Measurements from ENCODE around the gene GIT1. TPM values are rescaled to one million over a fixed set of nuclear protein-coding genes. Genes with fewer than 3 reads are reported as not detected.

The GIT1 gene
- total and polyA plus RNA-seq, 9 of the 15 experiments (the other 6 are each of a cell fraction or from before 2014, with no cell fraction given), result 0.35 to 35.3 (median 17.1) TPM

DNA sequence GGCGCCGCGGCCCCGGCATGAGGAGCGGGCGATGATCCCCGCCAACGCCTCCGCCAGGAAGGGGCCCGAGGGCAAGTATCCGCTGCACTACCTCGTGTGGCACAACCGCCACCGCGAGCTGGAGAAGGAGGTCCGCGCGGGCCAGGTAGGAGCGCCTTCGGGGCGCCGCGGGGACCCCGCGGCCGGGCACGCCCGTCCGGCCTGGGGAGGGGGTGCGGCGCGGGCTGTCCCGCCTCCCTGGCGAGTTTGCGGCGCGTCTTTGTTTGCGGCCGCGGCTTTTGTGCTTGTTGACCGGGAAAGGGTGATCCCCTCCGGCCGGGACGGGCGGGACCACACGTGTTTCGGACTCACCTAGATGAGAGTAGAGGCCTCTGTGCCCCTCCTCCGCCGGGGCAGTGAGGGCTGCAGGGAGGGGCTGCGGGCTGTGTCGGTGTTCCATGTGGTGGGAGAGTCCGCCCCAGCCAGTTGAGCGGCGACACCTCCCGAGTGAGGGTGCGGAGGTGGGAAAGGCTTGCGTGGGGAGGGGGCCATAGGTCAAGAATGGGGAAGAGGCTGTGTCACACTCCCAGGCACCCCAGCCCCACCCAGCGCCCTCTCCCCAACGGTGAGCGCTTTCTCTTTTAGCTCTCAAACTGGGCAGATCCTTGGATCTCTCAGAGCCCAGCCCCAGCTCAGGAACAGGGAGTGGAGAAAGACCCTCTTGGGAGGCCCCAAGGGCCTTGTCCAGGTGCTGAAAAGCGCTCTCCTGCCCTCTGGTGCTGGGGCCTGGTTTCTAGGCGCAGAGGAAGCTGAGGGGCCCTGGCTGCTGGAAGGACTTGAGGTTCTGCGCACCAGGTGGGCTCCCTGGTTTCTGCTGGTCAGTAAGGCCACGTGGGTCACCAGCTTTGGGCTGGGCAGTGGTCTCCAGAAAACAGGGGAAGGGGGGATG lies 4.4 kb upstream of the GIT1 start (continued):
- TF ChIP-seq, protein P1, sequence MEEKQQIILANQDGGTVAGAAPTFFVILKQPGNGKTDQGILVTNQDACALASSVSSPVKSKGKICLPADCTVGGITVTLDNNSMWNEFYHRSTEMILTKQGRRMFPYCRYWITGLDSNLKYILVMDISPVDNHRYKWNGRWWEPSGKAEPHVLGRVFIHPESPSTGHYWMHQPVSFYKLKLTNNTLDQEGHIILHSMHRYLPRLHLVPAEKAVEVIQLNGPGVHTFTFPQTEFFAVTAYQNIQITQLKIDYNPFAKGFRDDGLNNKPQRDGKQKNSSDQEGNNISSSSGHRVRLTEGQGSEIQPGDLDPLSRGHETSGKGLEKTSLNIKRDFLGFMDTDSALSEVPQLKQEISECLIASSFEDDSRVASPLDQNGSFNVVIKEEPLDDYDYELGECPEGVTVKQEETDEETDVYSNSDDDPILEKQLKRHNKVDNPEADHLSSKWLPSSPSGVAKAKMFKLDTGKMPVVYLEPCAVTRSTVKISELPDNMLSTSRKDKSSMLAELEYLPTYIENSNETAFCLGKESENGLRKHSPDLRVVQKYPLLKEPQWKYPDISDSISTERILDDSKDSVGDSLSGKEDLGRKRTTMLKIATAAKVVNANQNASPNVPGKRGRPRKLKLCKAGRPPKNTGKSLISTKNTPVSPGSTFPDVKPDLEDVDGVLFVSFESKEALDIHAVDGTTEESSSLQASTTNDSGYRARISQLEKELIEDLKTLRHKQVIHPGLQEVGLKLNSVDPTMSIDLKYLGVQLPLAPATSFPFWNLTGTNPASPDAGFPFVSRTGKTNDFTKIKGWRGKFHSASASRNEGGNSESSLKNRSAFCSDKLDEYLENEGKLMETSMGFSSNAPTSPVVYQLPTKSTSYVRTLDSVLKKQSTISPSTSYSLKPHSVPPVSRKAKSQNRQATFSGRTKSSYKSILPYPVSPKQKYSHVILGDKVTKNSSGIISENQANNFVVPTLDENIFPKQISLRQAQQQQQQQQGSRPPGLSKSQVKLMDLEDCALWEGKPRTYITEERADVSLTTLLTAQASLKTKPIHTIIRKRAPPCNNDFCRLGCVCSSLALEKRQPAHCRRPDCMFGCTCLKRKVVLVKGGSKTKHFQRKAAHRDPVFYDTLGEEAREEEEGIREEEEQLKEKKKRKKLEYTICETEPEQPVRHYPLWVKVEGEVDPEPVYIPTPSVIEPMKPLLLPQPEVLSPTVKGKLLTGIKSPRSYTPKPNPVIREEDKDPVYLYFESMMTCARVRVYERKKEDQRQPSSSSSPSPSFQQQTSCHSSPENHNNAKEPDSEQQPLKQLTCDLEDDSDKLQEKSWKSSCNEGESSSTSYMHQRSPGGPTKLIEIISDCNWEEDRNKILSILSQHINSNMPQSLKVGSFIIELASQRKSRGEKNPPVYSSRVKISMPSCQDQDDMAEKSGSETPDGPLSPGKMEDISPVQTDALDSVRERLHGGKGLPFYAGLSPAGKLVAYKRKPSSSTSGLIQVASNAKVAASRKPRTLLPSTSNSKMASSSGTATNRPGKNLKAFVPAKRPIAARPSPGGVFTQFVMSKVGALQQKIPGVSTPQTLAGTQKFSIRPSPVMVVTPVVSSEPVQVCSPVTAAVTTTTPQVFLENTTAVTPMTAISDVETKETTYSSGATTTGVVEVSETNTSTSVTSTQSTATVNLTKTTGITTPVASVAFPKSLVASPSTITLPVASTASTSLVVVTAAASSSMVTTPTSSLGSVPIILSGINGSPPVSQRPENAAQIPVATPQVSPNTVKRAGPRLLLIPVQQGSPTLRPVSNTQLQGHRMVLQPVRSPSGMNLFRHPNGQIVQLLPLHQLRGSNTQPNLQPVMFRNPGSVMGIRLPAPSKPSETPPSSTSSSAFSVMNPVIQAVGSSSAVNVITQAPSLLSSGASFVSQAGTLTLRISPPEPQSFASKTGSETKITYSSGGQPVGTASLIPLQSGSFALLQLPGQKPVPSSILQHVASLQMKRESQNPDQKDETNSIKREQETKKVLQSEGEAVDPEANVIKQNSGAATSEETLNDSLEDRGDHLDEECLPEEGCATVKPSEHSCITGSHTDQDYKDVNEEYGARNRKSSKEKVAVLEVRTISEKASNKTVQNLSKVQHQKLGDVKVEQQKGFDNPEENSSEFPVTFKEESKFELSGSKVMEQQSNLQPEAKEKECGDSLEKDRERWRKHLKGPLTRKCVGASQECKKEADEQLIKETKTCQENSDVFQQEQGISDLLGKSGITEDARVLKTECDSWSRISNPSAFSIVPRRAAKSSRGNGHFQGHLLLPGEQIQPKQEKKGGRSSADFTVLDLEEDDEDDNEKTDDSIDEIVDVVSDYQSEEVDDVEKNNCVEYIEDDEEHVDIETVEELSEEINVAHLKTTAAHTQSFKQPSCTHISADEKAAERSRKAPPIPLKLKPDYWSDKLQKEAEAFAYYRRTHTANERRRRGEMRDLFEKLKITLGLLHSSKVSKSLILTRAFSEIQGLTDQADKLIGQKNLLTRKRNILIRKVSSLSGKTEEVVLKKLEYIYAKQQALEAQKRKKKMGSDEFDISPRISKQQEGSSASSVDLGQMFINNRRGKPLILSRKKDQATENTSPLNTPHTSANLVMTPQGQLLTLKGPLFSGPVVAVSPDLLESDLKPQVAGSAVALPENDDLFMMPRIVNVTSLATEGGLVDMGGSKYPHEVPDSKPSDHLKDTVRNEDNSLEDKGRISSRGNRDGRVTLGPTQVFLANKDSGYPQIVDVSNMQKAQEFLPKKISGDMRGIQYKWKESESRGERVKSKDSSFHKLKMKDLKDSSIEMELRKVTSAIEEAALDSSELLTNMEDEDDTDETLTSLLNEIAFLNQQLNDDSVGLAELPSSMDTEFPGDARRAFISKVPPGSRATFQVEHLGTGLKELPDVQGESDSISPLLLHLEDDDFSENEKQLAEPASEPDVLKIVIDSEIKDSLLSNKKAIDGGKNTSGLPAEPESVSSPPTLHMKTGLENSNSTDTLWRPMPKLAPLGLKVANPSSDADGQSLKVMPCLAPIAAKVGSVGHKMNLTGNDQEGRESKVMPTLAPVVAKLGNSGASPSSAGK (IDR thresholded peaks at IDR 0.05), result no peak
- TF ChIP-seq, protein P2, sequence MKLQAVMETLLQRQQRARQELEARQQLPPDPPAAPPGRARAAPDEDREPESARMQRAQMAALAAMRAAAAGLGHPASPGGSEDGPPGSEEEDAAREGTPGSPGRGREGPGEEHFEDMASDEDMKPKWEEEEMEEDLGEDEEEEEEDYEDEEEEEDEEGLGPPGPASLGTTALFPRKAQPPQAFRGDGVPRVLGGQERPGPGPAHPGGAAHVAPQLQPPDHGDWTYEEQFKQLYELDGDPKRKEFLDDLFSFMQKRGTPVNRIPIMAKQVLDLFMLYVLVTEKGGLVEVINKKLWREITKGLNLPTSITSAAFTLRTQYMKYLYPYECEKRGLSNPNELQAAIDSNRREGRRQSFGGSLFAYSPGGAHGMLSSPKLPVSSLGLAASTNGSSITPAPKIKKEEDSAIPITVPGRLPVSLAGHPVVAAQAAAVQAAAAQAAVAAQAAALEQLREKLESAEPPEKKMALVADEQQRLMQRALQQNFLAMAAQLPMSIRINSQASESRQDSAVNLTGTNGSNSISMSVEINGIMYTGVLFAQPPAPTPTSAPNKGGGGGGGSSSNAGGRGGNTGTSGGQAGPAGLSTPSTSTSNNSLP (IDR thresholded peaks at IDR 0.05; ENCODE audit: borderline replicate concordance, low read depth, low read length), result no peak
- TF ChIP-seq, protein P3, sequence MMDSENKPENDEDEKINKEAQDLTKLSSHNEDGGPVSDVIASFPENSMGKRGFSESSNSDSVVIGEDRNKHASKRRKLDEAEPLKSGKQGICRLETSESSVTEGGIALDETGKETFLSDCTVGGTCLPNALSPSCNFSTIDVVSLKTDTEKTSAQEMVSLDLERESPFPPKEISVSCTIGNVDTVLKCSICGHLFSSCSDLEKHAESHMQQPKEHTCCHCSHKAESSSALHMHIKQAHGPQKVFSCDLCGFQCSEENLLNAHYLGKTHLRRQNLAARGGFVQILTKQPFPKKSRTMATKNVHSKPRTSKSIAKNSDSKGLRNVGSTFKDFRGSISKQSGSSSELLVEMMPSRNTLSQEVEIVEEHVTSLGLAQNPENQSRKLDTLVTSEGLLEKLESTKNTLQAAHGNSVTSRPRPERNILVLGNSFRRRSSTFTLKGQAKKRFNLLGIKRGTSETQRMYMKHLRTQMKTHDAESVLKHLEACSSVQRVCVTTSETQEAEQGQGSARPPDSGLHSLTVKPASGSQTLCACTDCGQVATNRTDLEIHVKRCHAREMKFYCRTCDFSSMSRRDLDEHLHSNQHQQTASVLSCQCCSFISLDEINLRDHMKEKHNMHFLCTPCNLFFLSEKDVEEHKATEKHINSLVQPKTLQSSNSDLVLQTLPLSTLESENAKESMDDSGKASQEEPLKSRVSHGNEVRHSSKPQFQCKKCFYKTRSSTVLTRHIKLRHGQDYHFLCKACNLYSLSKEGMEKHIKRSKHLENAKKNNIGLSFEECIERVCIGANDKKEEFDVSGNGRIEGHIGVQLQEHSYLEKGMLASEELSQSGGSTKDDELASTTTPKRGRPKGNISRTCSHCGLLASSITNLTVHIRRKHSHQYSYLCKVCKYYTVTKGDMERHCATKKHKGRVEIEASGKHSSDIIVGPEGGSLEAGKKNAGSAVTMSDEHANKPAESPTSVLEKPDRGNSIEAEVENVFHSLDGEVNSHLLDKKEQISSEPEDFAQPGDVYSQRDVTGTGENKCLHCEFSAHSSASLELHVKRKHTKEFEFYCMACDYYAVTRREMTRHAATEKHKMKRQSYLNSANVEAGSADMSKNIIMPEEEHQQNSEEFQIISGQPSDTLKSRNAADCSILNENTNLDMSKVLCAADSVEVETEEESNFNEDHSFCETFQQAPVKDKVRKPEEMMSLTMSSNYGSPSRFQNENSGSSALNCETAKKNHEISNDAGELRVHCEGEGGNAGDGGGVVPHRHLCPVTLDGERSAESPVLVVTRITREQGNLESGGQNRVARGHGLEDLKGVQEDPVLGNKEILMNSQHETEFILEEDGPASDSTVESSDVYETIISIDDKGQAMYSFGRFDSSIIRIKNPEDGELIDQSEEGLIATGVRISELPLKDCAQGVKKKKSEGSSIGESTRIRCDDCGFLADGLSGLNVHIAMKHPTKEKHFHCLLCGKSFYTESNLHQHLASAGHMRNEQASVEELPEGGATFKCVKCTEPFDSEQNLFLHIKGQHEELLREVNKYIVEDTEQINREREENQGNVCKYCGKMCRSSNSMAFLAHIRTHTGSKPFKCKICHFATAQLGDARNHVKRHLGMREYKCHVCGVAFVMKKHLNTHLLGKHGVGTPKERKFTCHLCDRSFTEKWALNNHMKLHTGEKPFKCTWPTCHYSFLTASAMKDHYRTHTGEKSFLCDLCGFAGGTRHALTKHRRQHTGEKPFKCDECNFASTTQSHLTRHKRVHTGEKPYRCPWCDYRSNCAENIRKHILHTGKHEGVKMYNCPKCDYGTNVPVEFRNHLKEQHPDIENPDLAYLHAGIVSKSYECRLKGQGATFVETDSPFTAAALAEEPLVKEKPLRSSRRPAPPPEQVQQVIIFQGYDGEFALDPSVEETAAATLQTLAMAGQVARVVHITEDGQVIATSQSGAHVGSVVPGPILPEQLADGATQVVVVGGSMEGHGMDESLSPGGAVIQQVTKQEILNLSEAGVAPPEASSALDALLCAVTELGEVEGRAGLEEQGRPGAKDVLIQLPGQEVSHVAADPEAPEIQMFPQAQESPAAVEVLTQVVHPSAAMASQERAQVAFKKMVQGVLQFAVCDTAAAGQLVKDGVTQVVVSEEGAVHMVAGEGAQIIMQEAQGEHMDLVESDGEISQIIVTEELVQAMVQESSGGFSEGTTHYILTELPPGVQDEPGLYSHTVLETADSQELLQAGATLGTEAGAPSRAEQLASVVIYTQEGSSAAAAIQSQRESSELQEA (IDR thresholded peaks at IDR 0.05; ENCODE audit: low read depth), result no peak
- no peak for TF ChIP-seq KAT8 (IDR thresholded peaks at IDR 0.05; ENCODE audit: low read depth)

All from K562 (cell line).